ENCODE data around the gene UQCRHL.

DNA sequence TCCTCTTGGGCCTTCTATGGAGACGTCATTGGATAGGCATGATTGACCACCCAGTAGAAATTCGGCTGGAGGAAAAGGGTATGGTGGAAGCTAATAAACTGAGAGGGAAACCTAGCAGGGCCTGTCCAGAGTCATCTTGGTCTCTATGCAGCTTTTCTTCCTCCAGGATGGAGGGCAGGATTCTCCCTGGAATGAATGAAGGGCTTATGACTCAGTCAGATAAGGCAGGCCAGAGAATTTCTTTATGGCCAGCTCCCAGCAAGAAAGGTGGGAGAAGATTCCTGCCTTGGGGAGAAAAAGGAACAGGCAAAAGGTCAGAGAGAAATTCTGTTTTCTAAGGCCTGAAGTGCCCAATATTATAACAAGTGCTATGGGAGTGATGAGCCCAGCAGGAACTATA, 31.7 kb downstream of the UQCRHL start:
- TF ChIP-seq POLR2A (IDR thresholded peaks at IDR 0.05; ENCODE audit: low read depth, low read length) (no peak), NFE2L2 (IDR thresholded peaks at IDR 0.05; ENCODE audit: low read depth, low read length) (no peak), RAD21 (IDR thresholded peaks at IDR 0.05; ENCODE audit: low read length) (no peak), MXI1 (IDR thresholded peaks at IDR 0.05; ENCODE audit: borderline replicate concordance, low read depth, low read length) (no peak), SMC3 (IDR thresholded peaks at IDR 0.05; ENCODE audit: low read depth, low read length) (no peak), RCOR1 (IDR thresholded peaks at IDR 0.05; ENCODE audit: insufficient replicate concordance, low read length) (no peak), RFX5 (IDR thresholded peaks at IDR 0.05; ENCODE audit: low read depth, low read length) (no peak), CHD1 (IDR thresholded peaks at IDR 0.05; ENCODE audit: low read depth, low read length) (no peak)
- TF ChIP-seq, protein P1, sequence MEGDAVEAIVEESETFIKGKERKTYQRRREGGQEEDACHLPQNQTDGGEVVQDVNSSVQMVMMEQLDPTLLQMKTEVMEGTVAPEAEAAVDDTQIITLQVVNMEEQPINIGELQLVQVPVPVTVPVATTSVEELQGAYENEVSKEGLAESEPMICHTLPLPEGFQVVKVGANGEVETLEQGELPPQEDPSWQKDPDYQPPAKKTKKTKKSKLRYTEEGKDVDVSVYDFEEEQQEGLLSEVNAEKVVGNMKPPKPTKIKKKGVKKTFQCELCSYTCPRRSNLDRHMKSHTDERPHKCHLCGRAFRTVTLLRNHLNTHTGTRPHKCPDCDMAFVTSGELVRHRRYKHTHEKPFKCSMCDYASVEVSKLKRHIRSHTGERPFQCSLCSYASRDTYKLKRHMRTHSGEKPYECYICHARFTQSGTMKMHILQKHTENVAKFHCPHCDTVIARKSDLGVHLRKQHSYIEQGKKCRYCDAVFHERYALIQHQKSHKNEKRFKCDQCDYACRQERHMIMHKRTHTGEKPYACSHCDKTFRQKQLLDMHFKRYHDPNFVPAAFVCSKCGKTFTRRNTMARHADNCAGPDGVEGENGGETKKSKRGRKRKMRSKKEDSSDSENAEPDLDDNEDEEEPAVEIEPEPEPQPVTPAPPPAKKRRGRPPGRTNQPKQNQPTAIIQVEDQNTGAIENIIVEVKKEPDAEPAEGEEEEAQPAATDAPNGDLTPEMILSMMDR (conservative IDR thresholded peaks at IDR 0.05; ENCODE audit: low read depth, low read length) = no peak
- TF ChIP-seq, protein P2, sequence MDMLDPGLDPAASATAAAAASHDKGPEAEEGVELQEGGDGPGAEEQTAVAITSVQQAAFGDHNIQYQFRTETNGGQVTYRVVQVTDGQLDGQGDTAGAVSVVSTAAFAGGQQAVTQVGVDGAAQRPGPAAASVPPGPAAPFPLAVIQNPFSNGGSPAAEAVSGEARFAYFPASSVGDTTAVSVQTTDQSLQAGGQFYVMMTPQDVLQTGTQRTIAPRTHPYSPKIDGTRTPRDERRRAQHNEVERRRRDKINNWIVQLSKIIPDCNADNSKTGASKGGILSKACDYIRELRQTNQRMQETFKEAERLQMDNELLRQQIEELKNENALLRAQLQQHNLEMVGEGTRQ (IDR thresholded peaks at IDR 0.05; ENCODE audit: low read depth, low read length) = no peak
- TF ChIP-seq, protein P3, sequence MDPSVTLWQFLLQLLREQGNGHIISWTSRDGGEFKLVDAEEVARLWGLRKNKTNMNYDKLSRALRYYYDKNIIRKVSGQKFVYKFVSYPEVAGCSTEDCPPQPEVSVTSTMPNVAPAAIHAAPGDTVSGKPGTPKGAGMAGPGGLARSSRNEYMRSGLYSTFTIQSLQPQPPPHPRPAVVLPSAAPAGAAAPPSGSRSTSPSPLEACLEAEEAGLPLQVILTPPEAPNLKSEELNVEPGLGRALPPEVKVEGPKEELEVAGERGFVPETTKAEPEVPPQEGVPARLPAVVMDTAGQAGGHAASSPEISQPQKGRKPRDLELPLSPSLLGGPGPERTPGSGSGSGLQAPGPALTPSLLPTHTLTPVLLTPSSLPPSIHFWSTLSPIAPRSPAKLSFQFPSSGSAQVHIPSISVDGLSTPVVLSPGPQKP (IDR thresholded peaks at IDR 0.05; ENCODE audit: borderline replicate concordance, low read depth, low read length) = no peak

All from IMR-90 (cell line).